H9 (cell line): ENCODE results near the gene ARHGAP25. TPM values are rescaled to one million over a fixed set of nuclear protein-coding genes. Genes with fewer than 3 reads are reported as not detected.

ENCODE experiments used
- DNase-seq: peaks from one replicate; pipeline ENCODE4 v3.0.0-alpha.2; 2017
- H2AFZ ChIP-seq: one replicate; pipeline ENCODE4 v1.6.1; 2013; ENCODE audit warnings: mild to moderate bottlenecking, low read length, control low read depth, moderate library complexity
- H2AK5ac ChIP-seq: 2 replicates; pipeline ENCODE4 v1.6.1; 2013; ENCODE audit warnings: low read length, control low read depth, mixed read lengths; ENCODE audit not compliant: insufficient read length
- H2BK120ac ChIP-seq: one replicate; pipeline ENCODE4 v1.6.1; 2013; ENCODE audit warnings: low read depth, mild to moderate bottlenecking, low read length, control low read depth, inconsistent platforms; ENCODE audit not compliant: poor library complexity, severe bottlenecking
- H2BK12ac ChIP-seq: 2 replicates; pipeline ENCODE4 v1.6.1; 2013; ENCODE audit warnings: low read length, control low read depth, mixed read lengths, low read depth; ENCODE audit not compliant: insufficient read length
- H2BK15ac ChIP-seq: 2 replicates; pipeline ENCODE4 v1.6.1; 2013; ENCODE audit warnings: low read depth, low read length, control low read depth
- H2BK20ac ChIP-seq: one replicate; pipeline ENCODE4 v1.6.1; 2013; ENCODE audit warnings: low read depth, mild to moderate bottlenecking, low read length, control low read depth, inconsistent platforms; ENCODE audit not compliant: poor library complexity, severe bottlenecking
- H2BK5ac ChIP-seq: 2 replicates; pipeline ENCODE4 v1.6.1; 2013; ENCODE audit warnings: low read length, control low read depth, mixed read lengths; ENCODE audit not compliant: insufficient read length
- H3K14ac ChIP-seq: 2 replicates; pipeline ENCODE4 v1.6.1; 2013; ENCODE audit warnings: low read length, control low read depth; ENCODE audit not compliant: insufficient read depth
- H3K18ac ChIP-seq: 2 replicates; pipeline ENCODE4 v1.6.1; 2013; ENCODE audit warnings: low read depth, mild to moderate bottlenecking, mixed read lengths, low read length, control low read depth; ENCODE audit not compliant: insufficient read length
- H3K23ac ChIP-seq: 2 replicates; pipeline ENCODE4 v1.6.1; 2013; ENCODE audit warnings: low read length, control low read depth, mixed read lengths, low read depth; ENCODE audit not compliant: insufficient read length
- H3K23me2 ChIP-seq: 2 replicates; pipeline ENCODE4 v1.6.1; 2013; ENCODE audit warnings: low read depth, mild to moderate bottlenecking, mixed read lengths, low read length, control low read depth; ENCODE audit not compliant: insufficient read length, poor library complexity, severe bottlenecking
- H3K27ac ChIP-seq: 2 replicates; pipeline ENCODE4 v1.5.1; 2013; ENCODE audit warnings: low read length, control low read depth, mixed read lengths, low read depth; ENCODE audit not compliant: insufficient read length
- H3K27me3 ChIP-seq: 2 replicates; pipeline ENCODE4 v1.6.1; 2013; ENCODE audit warnings: low read length, control low read depth, inconsistent platforms; ENCODE audit not compliant: insufficient read depth
- H3K4ac ChIP-seq: 2 replicates; pipeline ENCODE4 v1.6.1; 2013; ENCODE audit warnings: low read depth, mild to moderate bottlenecking, control low read depth, inconsistent platforms, low read length, moderate library complexity
- H3K4me1 ChIP-seq: 2 replicates; pipeline ENCODE4 v1.6.1; 2013; ENCODE audit warnings: low read length, control low read depth, inconsistent platforms; ENCODE audit not compliant: insufficient read depth
- H3K4me2 ChIP-seq: 2 replicates; pipeline ENCODE4 v1.6.1; 2013; ENCODE audit warnings: low read length, control low read depth, mixed read lengths; ENCODE audit not compliant: insufficient read length, insufficient read depth
- H3K56ac ChIP-seq: 2 replicates; pipeline ENCODE4 v1.6.1; 2013; ENCODE audit warnings: low read depth, mild to moderate bottlenecking, mixed read lengths, low read length, control low read depth; ENCODE audit not compliant: insufficient read length
- H3K79me1 ChIP-seq: 2 replicates; pipeline ENCODE4 v1.6.1; 2013; ENCODE audit warnings: low read depth, mild to moderate bottlenecking, moderate library complexity, low read length, control low read depth, inconsistent platforms; ENCODE audit not compliant: insufficient read depth, poor library complexity, severe bottlenecking
- H3K79me2 ChIP-seq: 2 replicates; pipeline ENCODE4 v1.6.1; 2013; ENCODE audit warnings: low read length, control low read depth, inconsistent platforms; ENCODE audit not compliant: insufficient read depth
- H3K9ac ChIP-seq: 2 replicates; pipeline ENCODE4 v1.6.1; 2013; ENCODE audit warnings: low read length, control low read depth, mixed read lengths; ENCODE audit not compliant: insufficient read length; ENCODE audit errors: extremely low read depth
- H3K9me3 ChIP-seq: one replicate; pipeline ENCODE4 v1.6.1; 2013; ENCODE audit warnings: low read depth, low read length, inconsistent platforms; ENCODE audit not compliant: control insufficient read depth
- H3T11ph ChIP-seq: one replicate; pipeline ENCODE4 v1.6.1; 2013; ENCODE audit warnings: mild to moderate bottlenecking, low read length, control low read depth, inconsistent platforms
- H4K20me1 ChIP-seq: one replicate; pipeline ENCODE4 v1.6.1; 2013; ENCODE audit not compliant: control insufficient read depth, insufficient read length, insufficient read depth
- H4K5ac ChIP-seq: 2 replicates; pipeline ENCODE4 v1.6.1; 2013; ENCODE audit warnings: low read depth, mild to moderate bottlenecking, mixed read lengths, low read length, control low read depth; ENCODE audit not compliant: insufficient read length
- H4K8ac ChIP-seq: replicated peaks from 2 replicates; pipeline ENCODE4 v1.6.1; 2013; ENCODE audit warnings: low read length, control low read depth, mixed read lengths, low read depth; ENCODE audit not compliant: insufficient read length
- H4K91ac ChIP-seq: 2 replicates; pipeline ENCODE4 v1.6.1; 2013; ENCODE audit warnings: low read depth, mild to moderate bottlenecking, moderate library complexity, mixed read lengths, low read length, control low read depth; ENCODE audit not compliant: insufficient read length
- H3K27ac Mint-ChIP-seq, 3 experiments: 2 replicates in 2 of 3; 3 replicates in 1 of 3; pipeline ENCODE4 v1.8.0; 2020 to 2021; ENCODE audit warnings: mixed read lengths in 3 of 3, mild to moderate bottlenecking in 1 of 3, moderate library complexity in 1 of 3
- H3K27me3 Mint-ChIP-seq: 2 replicates; pipeline ENCODE4 v1.8.0; 2021; ENCODE audit warnings: low read depth, mild to moderate bottlenecking, moderate library complexity, mixed read lengths
- H3K36me3 Mint-ChIP-seq, 3 experiments: 2 replicates in 2 of 3; 3 replicates in 1 of 3; pipeline ENCODE4 v1.8.0; 2020 to 2021; ENCODE audit warnings: low read depth in 3 of 3, mixed read lengths in 3 of 3; ENCODE audit not compliant: insufficient read depth in 1 of 3
- H3K4me1 Mint-ChIP-seq, 2 experiments: 2 replicates each; pipeline ENCODE4 v1.8.0; 2020; ENCODE audit warnings: mixed read lengths in 2 of 2
- H3K4me3 Mint-ChIP-seq, 2 experiments: 2 replicates in 1 of 2; 3 replicates in 1 of 2; pipeline ENCODE4 v1.8.0; 2020 to 2021; ENCODE audit warnings: mild to moderate bottlenecking in 2 of 2, mixed read lengths in 2 of 2, moderate library complexity in 1 of 2
- H3K9me3 Mint-ChIP-seq, 2 experiments: 2 replicates in 1 of 2; 3 replicates in 1 of 2; pipeline ENCODE4 v1.8.0; 2020; ENCODE audit warnings: mild to moderate bottlenecking in 2 of 2, mixed read lengths in 2 of 2, moderate library complexity in 1 of 2
- WGBS: extraction: QIAGEN DNeasy Blood & Tissue Kit; methylation state at CpG from one replicate; pipeline ENCODE4 v1.1.7; 2013; ENCODE audit warnings: missing lambda C conversion rate, low lambda C conversion rate, mixed read lengths; ENCODE audit not compliant: insufficient read length; ENCODE audit errors: extremely low coverage; 5-methylcytosine and 5-hydroxymethylcytosine counted together
- total RNA-seq: library from RNA; stranded (reverse); gene quantifications from 2 replicates; pipeline ENCODE4 v1.2.1, GENCODE V29; 2021
- TF ChIP-seq, protein P1 (sequence below): fragments of 200-600 bp; sonication (generic); conservative IDR thresholded peaks from 3 replicates; pipeline ENCODE4 v1.8.0; 2021; ENCODE audit warnings: antibody characterized with exemption, mild to moderate bottlenecking

Gene ARHGAP25
- total RNA-seq, 1 experiment from 2014 or later, result 1.3 TPM

DNA sequence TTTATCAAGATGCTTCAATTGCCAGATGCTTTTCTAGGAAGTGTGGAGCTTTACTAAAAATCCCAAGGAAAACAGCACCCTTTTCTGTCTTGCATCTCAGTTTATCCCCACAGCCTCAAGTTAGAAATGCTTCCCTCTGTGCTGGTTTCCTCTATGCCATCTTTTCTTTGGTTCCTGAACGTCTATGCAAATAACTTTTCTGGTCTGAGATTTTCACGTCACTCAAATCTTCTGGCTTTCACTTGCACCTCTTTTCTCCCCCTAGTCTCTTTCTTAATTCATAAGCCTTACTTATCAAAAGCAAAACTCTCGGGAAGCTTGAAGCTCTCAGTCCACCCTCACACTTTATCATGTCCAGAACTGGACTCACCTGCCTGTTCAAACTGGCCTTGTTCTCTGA, 33.9 kb downstream of the ARHGAP25 start:
- Histone ChIP-seq H3K79me1 (no peaks in the 10 kb centered on the region), H3K79me2 (no peaks in the 10 kb centered on the region), H2BK12ac (no peak overlapping the region), H2BK15ac (no peak overlapping the region), H4K91ac (no peak overlapping the region), H2BK120ac (no peak overlapping the region), H3T11ph (no peak overlapping the region), H3K4me1 (peaks cover 5% of the 10 kb centered on the region), H3K27me3 (no peaks in the 10 kb centered on the region), H3K9ac (no peak overlapping the region), H3K23ac (no peak overlapping the region), H3K23me2 (no peaks in the 10 kb centered on the region), H3K4me2 (no peak overlapping the region), H4K8ac (no peak overlapping the region), H2AK5ac (no peak overlapping the region), H3K9me3 (no peaks in the 10 kb centered on the region), H3K14ac (no peak overlapping the region), H4K5ac (no peak overlapping the region), H2BK5ac (no peak overlapping the region), H3K56ac (no peak overlapping the region), H2AFZ (no peak overlapping the region), H3K18ac (no peak overlapping the region), H2BK20ac (no peak overlapping the region), H3K27ac (no peak overlapping the region), H3K4ac (no peak overlapping the region), H4K20me1 (no peaks in the 10 kb centered on the region)
- no peak overlapping the region for H3K4me3 Mint-ChIP-seq
- no CpG with 5 or more reads among the region's 3 CpGs for WGBS
- no peak for DNase-seq
- H3K27me3 Mint-ChIP-seq, result no peaks in the 10 kb centered on the region
- TF ChIP-seq, protein P1, sequence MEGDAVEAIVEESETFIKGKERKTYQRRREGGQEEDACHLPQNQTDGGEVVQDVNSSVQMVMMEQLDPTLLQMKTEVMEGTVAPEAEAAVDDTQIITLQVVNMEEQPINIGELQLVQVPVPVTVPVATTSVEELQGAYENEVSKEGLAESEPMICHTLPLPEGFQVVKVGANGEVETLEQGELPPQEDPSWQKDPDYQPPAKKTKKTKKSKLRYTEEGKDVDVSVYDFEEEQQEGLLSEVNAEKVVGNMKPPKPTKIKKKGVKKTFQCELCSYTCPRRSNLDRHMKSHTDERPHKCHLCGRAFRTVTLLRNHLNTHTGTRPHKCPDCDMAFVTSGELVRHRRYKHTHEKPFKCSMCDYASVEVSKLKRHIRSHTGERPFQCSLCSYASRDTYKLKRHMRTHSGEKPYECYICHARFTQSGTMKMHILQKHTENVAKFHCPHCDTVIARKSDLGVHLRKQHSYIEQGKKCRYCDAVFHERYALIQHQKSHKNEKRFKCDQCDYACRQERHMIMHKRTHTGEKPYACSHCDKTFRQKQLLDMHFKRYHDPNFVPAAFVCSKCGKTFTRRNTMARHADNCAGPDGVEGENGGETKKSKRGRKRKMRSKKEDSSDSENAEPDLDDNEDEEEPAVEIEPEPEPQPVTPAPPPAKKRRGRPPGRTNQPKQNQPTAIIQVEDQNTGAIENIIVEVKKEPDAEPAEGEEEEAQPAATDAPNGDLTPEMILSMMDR, result no peak
- no peaks in the 10 kb centered on the region; a peak in 1 of 5 replicates for H3K9me3 Mint-ChIP-seq
- H3K4me1 Mint-ChIP-seq, result peaks cover 27 to 37% of the 10 kb centered on the region in 2 experiments
- no peak overlapping the region for H3K27ac Mint-ChIP-seq
- H3K36me3 Mint-ChIP-seq, result no peaks in the 10 kb centered on the region; a peak in 1 of 7 replicates
